ENCODE measurements around the gene SELENOK.

SELENOK gene

GRCh38 chr3:53883008-53883407 is 8.7 kb downstream of the SELENOK start:
- no peak for DNase-seq (ENCODE audit: low spot score)

DNA sequence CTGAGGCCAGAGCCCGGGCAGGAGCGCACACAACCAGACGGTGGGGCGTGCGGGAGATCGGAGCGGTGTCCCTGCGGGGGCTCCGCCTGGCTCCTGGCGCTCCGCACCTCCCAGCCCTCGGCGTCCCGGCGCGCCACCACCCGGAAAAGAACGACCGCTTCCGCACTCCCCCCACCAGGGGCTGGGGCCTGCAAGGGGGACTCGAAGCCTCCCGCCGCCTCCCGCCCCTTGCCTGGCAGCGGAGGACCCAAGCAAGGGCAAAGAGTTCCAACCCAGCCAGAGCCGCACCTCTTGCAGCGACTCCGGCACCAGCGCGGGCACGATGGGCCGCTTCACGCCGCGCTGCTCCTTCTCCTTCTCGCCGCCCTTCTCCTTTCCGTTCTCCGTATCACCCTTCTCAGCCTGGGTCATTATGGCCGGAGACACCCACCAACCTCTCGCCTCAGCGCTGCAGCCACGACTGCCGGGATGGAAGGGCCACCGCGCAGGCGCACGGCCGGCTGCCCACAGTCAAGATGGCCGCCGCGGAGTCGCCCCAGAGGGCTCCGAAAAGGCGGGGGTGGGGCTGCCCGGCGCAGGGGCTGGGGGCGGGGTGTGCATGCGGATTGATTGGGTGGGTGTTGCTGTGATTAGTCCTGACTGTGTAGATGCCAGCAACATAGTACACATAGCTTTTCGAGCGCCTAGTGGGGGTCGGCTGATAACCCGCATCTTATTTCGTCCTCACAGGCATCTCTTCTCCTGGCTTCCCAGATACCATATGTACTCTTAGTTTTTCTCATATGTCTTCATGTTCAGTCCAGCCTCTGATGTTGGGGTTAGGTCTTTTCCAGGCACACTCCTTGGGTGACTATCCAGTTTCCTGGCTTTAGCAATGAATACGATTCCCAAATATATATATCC is 9.7 kb downstream of the SELENOK start, which contains the start of gene ACTR8:
TSS of gene ACTR8 (minus strand) at position 462 of the 903 bp plus-strand sequence. CDS start at position 411, 51 bp downstream.
- peak; percentile 87 for DNase-seq (ENCODE audit: low spot score)

DNA sequence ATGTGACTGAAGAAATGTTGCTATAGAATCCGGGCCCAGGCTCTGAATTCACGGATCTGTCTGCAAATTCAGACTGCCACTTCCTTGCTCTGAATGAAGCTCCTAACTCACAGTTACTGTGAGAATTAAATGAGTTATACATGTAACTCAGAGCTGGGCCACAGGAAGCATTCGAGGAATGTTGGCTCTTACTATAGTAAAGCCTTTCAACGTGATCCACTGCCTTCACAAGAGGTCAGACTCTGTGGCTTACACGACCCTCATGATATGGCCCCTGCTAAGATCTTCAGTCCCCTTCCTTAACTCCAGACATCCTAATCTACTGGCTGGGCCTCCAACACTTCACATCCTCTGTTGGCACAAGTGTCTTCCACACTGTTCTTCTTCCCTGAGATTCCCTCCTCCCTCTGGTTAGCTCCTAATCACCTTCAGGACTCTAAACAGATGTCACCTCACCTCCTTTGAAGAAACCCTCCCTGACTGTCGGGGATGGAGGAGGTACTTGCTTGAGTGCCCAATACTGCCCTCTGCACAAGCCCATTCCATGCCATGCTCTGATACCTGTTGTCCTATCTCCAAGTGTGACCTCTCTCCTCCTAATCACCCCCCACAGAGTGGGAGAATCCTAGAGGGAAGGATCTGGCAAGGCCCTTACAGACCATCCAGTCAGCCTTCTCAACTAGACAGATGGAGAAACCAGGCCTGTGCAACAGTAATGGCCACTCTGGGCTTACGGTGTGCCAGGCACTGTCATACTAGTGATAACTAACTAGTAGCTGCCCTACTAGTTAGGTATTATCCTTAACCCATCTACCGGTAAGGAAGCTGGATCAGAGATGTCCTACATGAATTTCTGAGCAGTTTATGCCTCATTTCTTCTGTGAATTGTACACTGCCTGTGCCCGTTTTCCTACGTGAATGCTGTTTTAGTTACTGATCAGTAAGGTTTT is 11.0 kb downstream of the SELENOK start:
- no peak for DNase-seq (ENCODE audit: low spot score)

DNA sequence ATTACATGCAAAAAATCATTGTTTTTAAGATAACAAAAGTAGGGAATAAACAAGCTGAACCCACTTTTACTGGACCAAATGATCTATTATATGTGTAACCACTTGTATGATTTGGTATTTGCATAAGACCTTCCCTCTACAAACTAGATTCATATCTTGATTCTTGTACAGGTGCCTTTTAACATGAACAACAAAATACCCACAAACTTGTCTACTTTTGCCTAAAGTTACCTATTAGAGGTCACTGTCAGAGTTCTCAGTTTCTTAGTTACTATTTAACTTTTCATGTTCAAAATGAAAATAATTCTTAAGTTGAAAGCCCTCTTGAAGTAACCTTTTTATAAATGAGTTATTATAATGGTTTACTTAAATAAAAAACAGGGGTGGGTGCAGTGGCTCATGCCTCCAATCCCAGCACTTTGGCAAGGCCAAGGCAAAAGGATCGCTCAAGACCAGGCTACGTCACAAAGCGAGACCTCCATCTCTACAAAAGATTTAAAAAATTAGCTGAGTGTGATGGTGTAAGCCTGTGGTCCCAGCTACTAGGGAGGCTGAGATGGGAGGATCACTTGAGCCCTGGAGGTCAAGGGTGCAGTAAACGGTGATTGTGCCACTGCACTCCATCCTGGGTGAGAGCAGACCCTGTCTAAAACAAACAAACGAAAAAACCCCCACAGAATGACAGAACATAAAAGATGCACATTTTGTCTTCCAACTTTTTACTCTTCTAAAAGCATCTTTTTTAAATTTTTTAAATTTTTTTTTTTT is 25.7 kb downstream of the SELENOK start:
- no peak for DNase-seq (ENCODE audit: low spot score)

- DNase-seq (ENCODE audit: low spot score) = no peak
These were observed 28.5 kb downstream of the SELENOK start for GRCh38 chr3:53863145-53863544.

DNA sequence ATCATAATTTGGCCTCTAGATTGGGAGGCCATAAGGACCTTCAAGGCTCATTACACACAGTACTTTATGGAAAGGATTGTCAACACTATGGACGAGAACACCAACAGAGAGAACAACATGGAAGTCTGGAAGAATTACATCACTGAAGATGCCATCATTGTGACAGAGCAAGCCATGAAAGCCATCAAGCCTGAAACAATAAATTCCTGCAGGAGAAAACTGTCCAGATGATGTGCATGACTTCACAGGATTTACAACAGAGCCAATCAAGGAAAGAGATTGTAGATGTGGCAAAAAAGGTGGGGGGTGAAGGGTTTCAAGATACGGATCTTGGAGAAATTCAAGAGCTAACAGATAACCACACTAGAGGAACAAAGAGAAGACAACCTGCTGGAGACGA is 29.4 kb downstream of the SELENOK start:
- no peak for DNase-seq (ENCODE audit: low spot score)

DNA sequence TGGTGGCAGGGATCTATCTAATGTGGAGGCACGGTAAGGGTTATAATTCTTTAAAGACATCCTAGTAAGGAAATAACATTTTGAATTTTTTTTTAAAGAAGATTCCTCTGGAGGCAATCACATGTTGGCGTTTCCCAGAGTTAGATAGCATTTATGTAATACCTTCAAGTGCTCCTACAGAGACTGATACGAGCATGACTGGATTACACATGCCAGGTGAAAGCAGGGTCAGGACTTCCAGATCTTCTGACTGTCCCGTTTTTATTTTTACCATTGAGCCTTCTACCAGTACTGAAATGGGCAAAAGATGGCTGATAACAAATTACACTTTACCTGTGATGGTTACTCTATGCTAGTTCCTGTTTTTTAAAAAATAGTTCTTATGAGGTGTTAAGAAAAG is 31.5 kb downstream of the SELENOK start:
- no peak for DNase-seq (ENCODE audit: low spot score)

GRCh38 chr3:53859178-53859577 is 32.5 kb downstream of the SELENOK start:
- no peak for DNase-seq (ENCODE audit: low spot score)

- DNase-seq (ENCODE audit: low spot score) = no peak
These were observed 33.4 kb downstream of the SELENOK start for GRCh38 chr3:53858096-53858741.

GRCh38 chr3:53856964-53857363 is 34.7 kb downstream of the SELENOK start:
- DNase-seq (ENCODE audit: low spot score) = no peak

- no peak for DNase-seq (ENCODE audit: low spot score)
These were observed 40.8 kb downstream of the SELENOK start for GRCh38 chr3:53850895-53851294.

- DNase-seq (ENCODE audit: low spot score) = no peak
These were observed 41.7 kb downstream of the SELENOK start for GRCh38 chr3:53849916-53850315.

DNA sequence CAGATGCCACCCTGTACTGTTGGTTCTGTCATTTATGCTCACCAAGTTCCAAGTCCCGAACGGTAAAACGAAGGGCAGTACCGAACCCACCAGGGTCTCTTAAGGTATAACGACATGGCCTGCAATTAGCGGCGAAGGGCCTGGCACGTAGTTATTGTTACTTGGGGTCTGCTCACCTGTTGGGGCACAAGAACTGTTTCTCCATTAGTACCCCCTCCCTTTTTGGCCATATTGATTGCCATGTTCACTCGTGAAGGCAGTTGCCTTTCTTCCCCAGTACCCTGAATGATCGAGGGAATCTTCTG is 44.9 kb downstream of the SELENOK start:
- DNase-seq (ENCODE audit: low spot score) = no peak

GRCh38 chr3:53846134-53846850 is 45.4 kb downstream of the SELENOK start, which contains the start of the genes CHDH and IL17RB:
TSS of gene CHDH (minus strand) at chr3:53846419. CDS start at chr3:53824008, 22,411 bp downstream.
TSS of gene IL17RB (plus strand) at chr3:53846568. CDS start at chr3:53846589, 21 bp downstream.
- peak; percentile 57 for DNase-seq (ENCODE audit: low spot score)

DNA sequence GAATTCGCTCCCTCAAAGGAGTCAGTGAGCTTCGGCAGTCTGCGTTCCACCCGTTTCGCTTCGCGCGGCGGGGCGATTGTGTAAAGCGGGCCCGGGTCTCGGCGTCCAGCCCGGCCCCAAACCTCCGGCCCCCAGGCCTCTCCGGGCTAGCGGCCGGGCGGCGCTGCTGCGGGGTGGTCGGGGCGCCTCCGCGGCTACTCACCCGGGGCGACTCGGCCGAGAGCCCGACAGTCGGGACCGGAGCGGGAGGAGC is 45.9 kb downstream of the SELENOK start:
- no peak for DNase-seq (ENCODE audit: low spot score)

- DNase-seq (ENCODE audit: low spot score) = peak; percentile 52
These were observed 46.4 kb downstream of the SELENOK start for GRCh38 chr3:53845103-53845880.

GRCh38 chr3:53844262-53845102 is 47.2 kb downstream of the SELENOK start:
- no peak for DNase-seq (ENCODE audit: low spot score)

- DNase-seq (ENCODE audit: low spot score) = peak; percentile 61
These were observed 48.2 kb downstream of the SELENOK start for GRCh38 chr3:53843195-53844177.
